IMR-90 (cell line): ENCODE data around the gene PHF20. TPM values are rescaled to one million over a fixed set of nuclear protein-coding genes. Genes with fewer than 3 reads are reported as not detected.

Experiments
- ATAC-seq: fragments of 200-7000 bp; cut with Tn5 transposase; 2 replicates; pipeline ENCODE4 v1.9.1; 2020; ENCODE audit warnings: low read depth, mild to moderate bottlenecking, moderate library complexity
- BruUV-seq: library from RNA; stranded (reverse); fragments of 400-500 nt; replicated peaks from 2 replicates; lab custom pipeline; 2021; lab: Mats Ljungman, UMichigan
- CTCF ChIA-PET: fragments of 300-600 bp; formaldehyde crosslinking; extraction: SDS; loops from one replicate; lab custom pipeline; 2021; ENCODE audit warnings: antibody characterized with exemption; lab: Yijun Ruan, JAX
- POLR2A ChIA-PET: fragments of 300-600 bp; sonication (Branson Sonifier 250); formaldehyde crosslinking; loops from one replicate; lab custom pipeline; 2022; ENCODE audit warnings: antibody characterized with exemption; ENCODE audit not compliant: unreplicated experiment; lab: Charles Lee
- DNase-seq: peaks from one replicate; pipeline ENCODE4 v3.0.0; 2013
- H2AFZ ChIP-seq: replicated peaks from 2 replicates; pipeline ENCODE3; 2013; ENCODE audit warnings: low read length, mild to moderate bottlenecking; ENCODE audit not compliant: poor library complexity
- H2AK5ac ChIP-seq: 2 replicates; pipeline ENCODE4 v1.6.1; 2013; ENCODE audit warnings: low read depth, low read length, inconsistent platforms
- H2AK9ac ChIP-seq: replicated peaks from 2 replicates; pipeline ENCODE3; 2013; ENCODE audit warnings: mild to moderate bottlenecking, low read depth, low read length, moderate library complexity; ENCODE audit not compliant: poor library complexity
- H2BK120ac ChIP-seq: 2 replicates; pipeline ENCODE4 v1.6.1; 2013; ENCODE audit warnings: low read depth, low read length, inconsistent platforms
- H2BK15ac ChIP-seq: 3 replicates; pipeline ENCODE4 v1.6.1; 2013; ENCODE audit warnings: low read depth, low read length, inconsistent platforms
- H2BK20ac ChIP-seq: 2 replicates; pipeline ENCODE4 v1.6.1; 2013; ENCODE audit warnings: low read depth, mild to moderate bottlenecking, inconsistent platforms, low read length, moderate library complexity
- H2BK5ac ChIP-seq: 2 replicates; pipeline ENCODE4 v1.6.1; 2013; ENCODE audit warnings: mild to moderate bottlenecking, low read depth, low read length, inconsistent platforms; ENCODE audit not compliant: poor library complexity, severe bottlenecking
- H3K14ac ChIP-seq: replicated peaks from 2 replicates; pipeline ENCODE4 v1.6.1; 2013; ENCODE audit warnings: low read depth, low read length, inconsistent platforms
- H3K18ac ChIP-seq: 2 replicates; pipeline ENCODE4 v1.6.1; 2013; ENCODE audit warnings: low read depth, low read length, control low read depth
- H3K23ac ChIP-seq: 2 replicates; pipeline ENCODE4 v1.6.1; 2013; ENCODE audit warnings: low read depth, low read length, inconsistent platforms
- H3K27ac ChIP-seq: 2 replicates; pipeline ENCODE4 v1.5.1; 2013; ENCODE audit warnings: mild to moderate bottlenecking, control low read depth, low read length; ENCODE audit not compliant: insufficient read depth
- H3K27me3 ChIP-seq: 2 replicates; pipeline ENCODE4 v1.6.1; 2013; ENCODE audit warnings: low read length; ENCODE audit not compliant: control insufficient read depth, insufficient read depth
- H3K36me3 ChIP-seq: 2 replicates; pipeline ENCODE4 v1.6.1; 2013; ENCODE audit warnings: low read length, mixed read lengths; ENCODE audit not compliant: control insufficient read depth, insufficient read depth
- H3K4ac ChIP-seq: 2 replicates; pipeline ENCODE4 v1.6.1; 2013; ENCODE audit warnings: low read depth, low read length, inconsistent platforms
- H3K4me1 ChIP-seq: 2 replicates; pipeline ENCODE4 v1.6.1; 2013; ENCODE audit warnings: low read length, mixed read lengths; ENCODE audit not compliant: control insufficient read depth, insufficient read depth
- H3K4me2 ChIP-seq: 2 replicates; pipeline ENCODE4 v1.6.1; 2013; ENCODE audit warnings: low read depth, mild to moderate bottlenecking, control low read depth, low read length, moderate library complexity
- H3K4me3 ChIP-seq: 2 replicates; pipeline ENCODE4 v1.5.1; 2013; ENCODE audit warnings: low read depth, mild to moderate bottlenecking, control low read depth, low read length, moderate library complexity; ENCODE audit not compliant: insufficient read depth
- H3K56ac ChIP-seq: 2 replicates; pipeline ENCODE4 v1.6.1; 2013; ENCODE audit warnings: low read length, inconsistent platforms; ENCODE audit not compliant: insufficient read depth; ENCODE audit errors: extremely low read depth
- H3K79me1 ChIP-seq, 2 experiments: 2 replicates each; pipeline ENCODE4 v1.6.1; 2013; ENCODE audit warnings: low read length in 2 of 2, inconsistent platforms in 1 of 2, low read depth in 1 of 2
- H3K9ac ChIP-seq: 2 replicates; pipeline ENCODE4 v1.6.1; 2013; ENCODE audit warnings: low read depth, low read length, control low read depth
- H3K9me1 ChIP-seq: 2 replicates; pipeline ENCODE4 v1.6.1; 2013; ENCODE audit warnings: low read length, inconsistent platforms; ENCODE audit not compliant: insufficient read depth
- H3K9me3 ChIP-seq: 2 replicates; pipeline ENCODE4 v1.6.1; 2013; ENCODE audit warnings: low read length; ENCODE audit not compliant: control insufficient read depth, insufficient read depth
- H4K20me1 ChIP-seq: 2 replicates; pipeline ENCODE4 v1.6.1; 2013; ENCODE audit warnings: low read length, inconsistent platforms; ENCODE audit not compliant: insufficient read depth
- H4K5ac ChIP-seq: 2 replicates; pipeline ENCODE4 v1.6.1; 2013; ENCODE audit warnings: mild to moderate bottlenecking, low read depth, low read length, control low read depth
- H4K8ac ChIP-seq, 2 experiments: 2 replicates each; pipeline ENCODE4 v1.6.1; 2013; ENCODE audit warnings: low read depth in 2 of 2, low read length in 2 of 2, control low read depth in 1 of 2, inconsistent platforms in 1 of 2
- H4K91ac ChIP-seq: 2 replicates; pipeline ENCODE4 v1.6.1; 2013; ENCODE audit warnings: low read depth, low read length, inconsistent platforms; ENCODE audit not compliant: insufficient read depth
- BHLHE40 ChIP-seq: fragments of 150-350 bp; IDR thresholded peaks from 2 replicates; pipeline ENCODE4 v1.6.1; 2016; ENCODE audit warnings: mild to moderate bottlenecking, low read depth, low read length
- ELK1 ChIP-seq: fragments of 150-350 bp; IDR thresholded peaks from 2 replicates; pipeline ENCODE4 v1.6.1; 2016; ENCODE audit warnings: low read depth, mild to moderate bottlenecking, low read length, moderate library complexity, borderline replicate concordance
- FOS ChIP-seq: fragments of 150-350 bp; IDR thresholded peaks from 2 replicates; pipeline ENCODE4 v1.6.1; 2016; ENCODE audit warnings: low read depth, low read length
- MAZ ChIP-seq: IDR thresholded peaks from 2 replicates; pipeline ENCODE4 v1.6.1; 2012; ENCODE audit warnings: low read depth, mild to moderate bottlenecking, low read length, improper control_type of control experiment, moderate library complexity, borderline replicate concordance
- NFE2L2 ChIP-seq: fragments of 150-350 bp; IDR thresholded peaks from 2 replicates; pipeline ENCODE4 v1.6.1; 2016; ENCODE audit warnings: low read depth, mild to moderate bottlenecking, low read length
- RAD21 ChIP-seq: IDR thresholded peaks from 2 replicates; pipeline ENCODE4 v1.6.1; 2012; ENCODE audit warnings: low read length, improper control_type of control experiment
- RCOR1 ChIP-seq: IDR thresholded peaks from 2 replicates; pipeline ENCODE4 v1.6.1; 2012; ENCODE audit warnings: mild to moderate bottlenecking, low read length, improper control_type of control experiment; ENCODE audit not compliant: insufficient replicate concordance
- USF2 ChIP-seq: fragments of 150-350 bp; IDR thresholded peaks from 2 replicates; pipeline ENCODE4 v1.6.1; 2017; ENCODE audit warnings: mild to moderate bottlenecking, antibody characterized with exemption, low read length, low read depth
- WGBS, 2 experiments: methylation state at CpG; one replicate each; pipeline versions ENCODE4 v1.1.5 to v1.1.7; 2013; ENCODE audit warnings: missing lambda C conversion rate in 2 of 2; ENCODE audit not compliant: insufficient read length in 1 of 2; ENCODE audit errors: extremely low coverage in 2 of 2; 5-methylcytosine and 5-hydroxymethylcytosine counted together
- dilution Hi-C: fragments of 300-500 bp; cut with HindIII; formaldehyde crosslinking; loops from one replicate; pipeline ENCODE4 v1.14.3; 2018; ENCODE audit warnings: low sequenced_read_pairs; ENCODE audit not compliant: unreplicated experiment
- in situ Hi-C: fragments of 300-500 bp; cut with MboI; formaldehyde crosslinking; loops from 3 replicates; pipeline ENCODE4 v1.14.3; 2019; ENCODE audit warnings: low sequenced_read_pairs, inconsistent platforms, mixed read lengths
- intact Hi-C: fragments of 100-400 bp; cut with micrococcal nuclease; formaldehyde crosslinking; loops from 2 replicates; pipeline ENCODE4 v1.10.0; 2022
- polyA plus RNA-seq, 3 experiments: library from polyadenylated mRNA; depleted of rRNA; stranded (reverse); fragments of >200 nt; gene quantifications; 2 replicates each; pipeline ENCODE4 v1.2.3, GENCODE V29; 2012; ENCODE audit warnings: low replicate concordance in 1 of 3
- total RNA-seq: library from RNA; depleted of rRNA; stranded (reverse); fragments of >200 nt; gene quantifications from 2 replicates; pipeline ENCODE4 v1.2.3, GENCODE V29; 2012

The PHF20 gene
- total and polyA plus RNA-seq, 2 of the 4 experiments (the other 2 are of a cell fraction) = 22.0 to 22.5 TPM

GRCh38 chr20:35887393-35888064, 115.7 kb downstream of the PHF20 start:
- no CpG with 5 or more reads among the region's 8 CpGs for WGBS, 2 experiments
- Histone ChIP-seq H4K91ac (no peak overlapping the region), H4K20me1 (peaks cover 4% of the 10 kb centered on the region; the same call in 1 of the 2 replicates), H3K56ac (no peak overlapping the region), H3K9ac (no peak overlapping the region), H3K27me3 (no peaks in the 10 kb centered on the region), H2AK5ac (no peak overlapping the region), H2AK9ac (no peak overlapping the region), H2BK5ac (no peak overlapping the region), H3K36me3 (peaks cover 6% of the 10 kb centered on the region; the same call in 1 of the 2 replicates), H3K18ac (no peak overlapping the region), H3K4me1 (peaks cover 14% of the 10 kb centered on the region), H4K5ac (no peak overlapping the region), H3K4ac (peak overlapping the region; percentile 20; the same call in 1 of the 2 replicates), H3K27ac (no peak overlapping the region), H3K79me1 (peaks cover 12 to 52% of the 10 kb centered on the region in 2 experiments), H3K4me2 (no peak overlapping the region), H3K23ac (no peak overlapping the region), H2AFZ (no peak overlapping the region), H2BK20ac (no peak overlapping the region), H3K4me3 (no peak overlapping the region), H3K9me1 (peaks cover 12% of the 10 kb centered on the region), H3K9me3 (no peaks in the 10 kb centered on the region), H2BK15ac (no peak overlapping the region; the same call in 2 of the 3 replicates), H4K8ac (no peak overlapping the region), H3K14ac (no peak overlapping the region), H2BK120ac (peak overlapping the region; percentile 8; the same call in 1 of the 2 replicates)
- intact Hi-C loops = loop anchor here (10.0 kb wide), 1 partner anchor 183 kb away; no protein-coding TSS in a partner anchor
- ChIA-PET POLR2A (interaction anchor here (1.6 kb wide), 1 partner anchor 145 kb away, joined by 4 read pairs; the partner anchor contains the start of gene RBM39), CTCF (no interaction called here)
- no peak for TF ChIP-seq RCOR1
- TF ChIP-seq NFE2L2 = no peak
- TF ChIP-seq RAD21 = no peak
- TF ChIP-seq FOS = no peak
- TF ChIP-seq MAZ = no peak
- TF ChIP-seq BHLHE40 = no peak
- no peak for TF ChIP-seq ELK1
- no peak for TF ChIP-seq USF2
- BruUV-seq = no TSS peak
- ATAC-seq (no peak), DNase-seq (no peak)
- in situ Hi-C loops = loop anchor here (10.0 kb wide), 1 partner anchor 143 kb away; the partner anchor contains the start of gene RBM39
- dilution Hi-C loops = no loop called here
